ENCODE results near the gene UGT3A1.

DNA sequence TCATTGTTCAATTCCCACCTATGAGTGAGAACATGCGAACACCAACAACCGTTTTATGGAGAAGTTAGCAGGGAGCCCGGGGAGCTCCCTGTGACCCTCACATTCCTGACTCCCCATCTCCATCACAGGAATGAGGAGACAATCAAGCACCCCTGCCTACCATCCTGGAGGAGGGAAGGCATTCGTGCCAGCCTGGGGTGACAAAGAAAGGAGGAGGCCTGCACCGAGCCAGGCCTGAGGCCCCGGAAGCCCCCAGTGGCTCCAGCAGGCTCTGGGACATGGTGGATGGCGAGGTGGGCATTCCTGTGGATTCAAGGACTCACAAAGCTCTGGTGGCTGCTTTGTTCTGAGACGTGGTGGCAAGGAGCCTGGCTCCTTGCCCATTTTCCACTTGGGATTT, 36.5 kb upstream of the UGT3A1 start:
- TF ChIP-seq CTCF (IDR thresholded peaks at IDR 0.05), result no peak
- TF ChIP-seq POLR2A (IDR thresholded peaks at IDR 0.05), result no peak
- no peak for TF ChIP-seq POLR2AphosphoS5 (IDR thresholded peaks at IDR 0.05; ENCODE audit: insufficient read depth in 1 of 2, low read depth in 1 of 2)

Measured in vagina (tissue), 2 donors.